Right kidney (tissue), 1 donor: Measurements from ENCODE around the gene DLG2.

ENCODE experiments used
- DNase-seq: peaks from one replicate; pipeline ENCODE4 v3.0.0-alpha.2; 2016

DLG2 gene

DNA sequence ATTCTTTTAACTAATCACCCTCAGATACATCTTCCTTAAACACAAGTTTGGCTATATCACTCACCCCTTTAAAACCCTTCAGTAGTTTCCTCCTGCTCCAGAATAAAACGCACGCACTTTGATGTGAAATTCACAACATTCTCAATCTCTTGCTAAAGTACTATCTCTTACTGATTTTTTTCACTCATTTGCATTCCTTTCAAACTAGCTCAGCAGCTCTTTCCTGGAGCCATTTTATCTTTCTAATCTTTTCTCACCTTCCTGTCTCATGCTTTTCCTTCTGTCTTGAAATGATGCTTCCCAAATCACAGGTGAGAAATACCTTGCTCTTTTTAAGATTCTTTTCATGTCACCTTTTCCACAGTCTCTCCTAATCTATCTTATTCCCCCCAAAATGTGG is 1074.4 kb downstream of the DLG2 start:
- DNase-seq: no peak

DNA sequence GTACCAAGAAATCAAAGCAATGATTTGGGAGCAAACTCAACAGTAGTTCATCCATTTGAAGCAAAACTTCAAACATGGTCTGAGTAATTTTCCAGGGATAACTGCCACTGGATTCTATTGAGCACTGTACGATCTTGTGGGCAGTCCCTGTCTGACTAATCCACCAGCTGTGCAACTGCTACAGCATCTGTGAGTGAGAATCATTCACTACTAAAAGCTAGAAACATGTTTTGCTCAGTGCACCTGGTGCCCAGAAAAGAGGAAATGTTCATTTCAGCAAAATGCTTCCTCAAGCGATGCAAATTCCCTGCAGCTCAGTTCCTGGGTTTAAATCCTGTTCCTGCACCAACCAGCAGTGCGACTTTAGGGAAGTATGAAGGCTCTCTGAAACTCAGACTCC is 1077.9 kb downstream of the DLG2 start:
- no peak for DNase-seq

DNA sequence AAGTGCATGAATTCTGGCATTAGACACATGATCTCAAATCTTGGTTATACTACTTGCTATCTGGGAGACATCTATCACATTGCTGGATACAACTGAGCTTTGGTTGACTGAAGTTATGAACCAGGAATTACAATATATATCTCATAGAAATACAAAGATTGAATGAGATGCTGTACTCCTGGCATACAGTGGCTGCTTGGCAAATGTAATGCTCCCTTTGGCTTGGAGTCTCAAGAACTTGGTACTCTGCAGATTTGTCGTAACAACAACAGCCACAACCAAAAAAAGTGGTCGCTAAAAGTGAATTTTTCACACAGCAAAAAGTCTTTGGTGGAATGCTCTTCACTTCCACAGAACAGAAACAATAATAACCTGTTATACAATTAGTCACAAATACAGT is 1082.6 kb downstream of the DLG2 start:
- no peak for DNase-seq

DNA sequence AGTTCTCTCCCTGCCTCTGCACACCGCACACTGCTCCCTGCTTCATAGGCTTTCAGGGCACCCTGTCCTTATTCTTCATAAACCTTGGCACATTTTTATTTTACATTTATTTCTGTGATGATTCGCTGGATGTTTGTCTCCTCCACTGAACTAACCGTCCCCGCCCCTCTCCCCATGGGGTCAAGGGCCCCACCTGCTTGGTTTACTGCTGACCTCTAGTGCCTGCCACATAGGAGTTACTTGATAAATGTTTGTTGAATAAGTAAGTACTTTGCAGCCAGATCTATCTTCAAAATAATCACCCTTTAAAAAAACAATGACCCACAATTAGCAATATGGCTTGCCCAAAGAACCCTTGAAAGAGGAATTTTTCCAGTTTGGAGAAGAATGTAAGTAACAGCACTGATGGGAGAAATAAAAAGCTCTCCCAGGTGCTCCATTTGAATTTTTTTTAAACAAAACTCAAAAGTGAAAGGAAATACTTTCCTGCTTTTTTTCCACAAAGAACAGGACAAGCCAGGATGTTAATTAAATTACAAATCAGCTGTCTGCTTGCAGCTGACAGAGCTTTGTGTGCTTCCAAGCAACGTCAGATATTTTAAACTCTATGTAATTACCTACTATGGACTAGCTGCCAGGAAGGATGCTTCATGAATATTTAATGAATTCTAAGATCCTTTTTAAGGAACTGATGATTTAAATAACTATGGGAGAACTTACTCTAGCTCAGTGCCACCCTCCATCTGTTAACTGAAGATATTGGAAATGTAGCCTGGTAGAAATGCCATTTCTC is 1083.6 kb downstream of the DLG2 start:
- DNase-seq: no peak

DNA sequence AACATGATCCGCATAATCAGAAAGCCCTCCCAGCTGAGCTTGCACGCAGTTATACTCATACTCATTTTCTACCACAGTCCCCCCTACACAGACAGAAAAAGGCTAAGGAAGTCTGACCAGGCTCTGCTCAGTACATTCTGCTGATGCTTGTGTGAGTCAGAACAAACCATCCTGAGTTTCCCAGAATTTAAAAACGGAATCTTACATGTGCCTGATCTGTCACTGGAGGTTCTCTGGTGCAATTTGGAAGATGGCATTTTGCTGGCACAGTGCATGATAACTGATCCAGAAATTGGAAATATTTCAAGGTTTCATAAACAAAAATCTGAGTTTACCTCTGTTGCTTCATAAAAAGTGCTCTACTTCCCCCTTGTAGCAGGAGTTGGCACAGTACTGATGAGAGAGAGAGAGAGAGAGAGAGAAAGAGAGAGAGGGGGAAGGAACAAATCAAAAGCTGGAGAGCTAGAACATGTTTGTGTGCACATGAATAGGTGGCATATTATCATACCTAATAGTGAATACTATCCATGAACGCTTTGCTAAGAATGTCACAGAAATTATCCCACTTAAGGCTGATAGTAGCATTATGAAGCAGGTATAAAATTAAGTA is 1085.3 kb downstream of the DLG2 start:
- no peak for DNase-seq

DNA sequence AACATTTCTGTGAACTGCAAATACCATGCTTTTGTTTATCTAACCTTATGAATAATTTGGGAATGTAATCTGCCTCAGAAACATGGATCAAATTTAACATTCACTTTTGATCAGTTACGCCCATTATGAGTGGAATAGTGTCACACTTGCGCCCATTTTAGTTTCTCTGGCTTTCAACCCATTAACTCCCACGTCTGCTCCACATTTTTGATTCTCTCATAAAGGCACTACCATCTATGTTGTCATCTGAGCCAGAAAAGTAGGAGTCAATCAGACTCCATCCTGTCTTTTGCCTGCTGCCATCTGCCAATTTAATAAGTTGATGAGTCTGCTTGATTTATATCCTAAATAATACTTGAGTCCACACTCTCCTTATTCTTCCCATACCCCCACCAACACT is 1090.7 kb downstream of the DLG2 start:
- DNase-seq: no peak

DNA sequence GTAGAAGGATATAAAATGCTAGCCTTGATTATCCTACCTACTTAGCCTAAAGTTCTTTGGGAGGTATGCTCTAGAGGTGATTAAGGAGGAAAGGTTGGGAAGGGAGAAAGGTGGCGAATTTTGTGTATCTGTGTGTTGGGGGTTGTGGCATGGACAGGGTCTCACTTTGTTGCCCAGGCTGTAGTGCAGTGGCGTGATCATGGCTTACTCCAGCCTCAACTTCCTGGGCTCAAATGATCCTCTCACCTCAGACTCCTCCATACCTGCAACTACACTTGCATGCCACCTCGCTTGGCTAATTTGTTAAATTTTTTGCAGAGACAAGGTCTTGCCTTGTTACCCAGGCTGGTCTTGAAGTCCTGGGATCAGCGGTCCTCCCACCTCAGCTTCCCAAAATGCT is 1094.8 kb downstream of the DLG2 start:
- DNase-seq: no peak

DNA sequence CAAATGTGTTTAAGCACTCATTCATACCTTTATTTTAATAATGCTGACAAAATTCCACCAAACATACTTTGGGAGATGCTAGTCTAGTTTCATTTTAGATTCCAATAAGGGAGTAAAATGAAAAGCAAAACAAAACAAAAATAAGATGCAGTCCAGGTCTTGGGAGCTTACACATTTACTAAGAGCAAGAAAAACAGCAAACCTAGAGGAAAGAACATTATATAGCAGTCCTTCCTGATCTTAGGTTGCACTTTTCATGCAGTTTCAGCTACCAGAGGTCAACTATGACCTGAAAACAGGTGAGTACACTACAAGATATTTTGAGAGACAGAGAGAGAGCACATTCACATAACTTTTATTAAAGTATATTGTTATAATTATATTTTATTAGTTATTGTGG is 1100.9 kb downstream of the DLG2 start:
- no peak for DNase-seq

DNA sequence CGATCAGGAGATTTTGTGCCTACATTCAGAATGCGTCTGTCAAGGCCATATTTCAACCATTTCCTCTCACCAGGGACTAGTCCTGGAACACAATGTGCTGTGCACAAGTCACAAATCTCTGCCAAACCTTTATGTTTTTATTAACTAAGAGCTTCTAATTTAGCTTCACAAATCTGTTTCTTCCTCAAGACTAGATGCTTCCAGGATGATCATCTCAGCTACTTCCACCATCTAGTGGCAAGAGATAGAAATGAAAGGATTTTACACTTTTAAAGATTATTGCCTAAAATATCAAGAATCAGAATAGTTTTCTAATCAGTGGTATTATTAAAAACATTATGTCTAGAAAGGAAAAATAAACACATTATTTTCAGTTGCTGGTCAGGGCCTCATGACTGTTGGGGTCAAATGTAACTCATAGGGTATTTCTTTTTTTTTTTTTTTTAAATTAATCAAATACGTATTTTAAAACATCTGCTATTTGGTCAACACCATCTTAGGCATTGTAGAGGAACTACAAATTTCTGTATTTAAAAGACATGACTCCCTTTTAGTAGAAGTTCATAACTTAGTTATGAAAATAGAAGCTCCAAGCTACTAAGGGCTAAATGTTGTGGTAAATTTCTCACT is 1102.6 kb downstream of the DLG2 start:
- DNase-seq: no peak

DNA sequence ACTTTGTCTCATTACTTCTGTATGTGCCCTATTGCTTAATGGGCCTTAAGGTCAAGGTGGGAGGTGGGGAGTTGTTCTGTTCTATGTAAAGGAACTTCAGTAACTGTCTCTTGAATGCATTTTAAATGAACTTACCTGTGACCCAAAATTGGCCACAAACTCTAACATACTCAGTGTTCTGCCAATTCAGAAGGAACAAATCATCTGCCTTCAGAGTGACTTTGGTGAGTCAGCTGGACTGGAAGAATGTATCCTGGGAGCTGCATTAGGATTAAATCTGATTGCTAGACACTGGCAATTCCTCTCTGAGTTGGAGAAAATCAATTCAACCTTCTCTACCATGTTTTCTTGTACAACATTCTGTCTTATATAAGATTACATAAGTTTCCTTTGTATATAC is 1104.8 kb downstream of the DLG2 start:
- DNase-seq: no peak

DNA sequence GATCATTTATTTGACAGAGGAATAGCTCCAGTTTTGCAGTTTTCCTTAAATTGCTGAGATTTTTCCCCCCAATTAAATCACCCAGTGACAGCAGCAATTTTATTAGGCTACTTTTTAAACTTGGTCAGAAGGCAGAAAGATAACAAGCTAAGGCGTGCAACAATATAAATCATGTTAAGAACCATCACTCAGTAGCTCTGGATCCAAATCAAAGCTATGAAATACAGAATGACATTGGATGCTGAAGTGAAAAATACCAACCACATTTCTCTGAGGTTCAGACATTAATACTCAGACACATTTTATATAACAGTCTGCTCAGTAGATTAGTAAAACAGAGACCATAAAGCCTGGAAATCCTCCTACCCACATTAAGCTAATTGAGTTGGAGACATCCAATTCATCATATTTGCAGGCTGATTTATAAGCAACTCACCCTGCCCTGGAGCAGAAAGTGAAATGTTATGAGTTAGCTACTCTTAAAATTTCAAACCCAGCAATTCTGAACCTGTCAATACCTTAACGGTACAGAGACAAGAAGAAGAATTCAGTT is 1108.4 kb downstream of the DLG2 start:
- DNase-seq: no peak

DNA sequence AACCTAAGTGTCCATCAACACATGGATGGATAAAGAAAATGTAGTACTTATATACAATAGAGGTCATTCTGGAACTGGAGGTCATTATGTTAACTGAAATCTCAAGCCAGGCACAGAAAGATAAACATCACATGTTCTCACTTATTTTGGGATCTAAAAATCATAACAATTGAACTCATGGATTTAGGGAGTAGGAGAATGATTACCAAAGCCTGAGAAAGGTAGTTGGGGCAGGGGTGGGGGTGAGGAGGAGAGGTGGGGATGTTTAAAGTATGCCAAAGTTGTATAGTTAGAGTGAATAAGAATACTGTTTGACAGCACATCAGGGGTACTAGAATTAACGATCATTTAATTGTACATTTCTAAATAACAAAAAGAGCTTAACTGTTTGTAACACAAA is 1112.7 kb downstream of the DLG2 start:
- DNase-seq: no peak

DNA sequence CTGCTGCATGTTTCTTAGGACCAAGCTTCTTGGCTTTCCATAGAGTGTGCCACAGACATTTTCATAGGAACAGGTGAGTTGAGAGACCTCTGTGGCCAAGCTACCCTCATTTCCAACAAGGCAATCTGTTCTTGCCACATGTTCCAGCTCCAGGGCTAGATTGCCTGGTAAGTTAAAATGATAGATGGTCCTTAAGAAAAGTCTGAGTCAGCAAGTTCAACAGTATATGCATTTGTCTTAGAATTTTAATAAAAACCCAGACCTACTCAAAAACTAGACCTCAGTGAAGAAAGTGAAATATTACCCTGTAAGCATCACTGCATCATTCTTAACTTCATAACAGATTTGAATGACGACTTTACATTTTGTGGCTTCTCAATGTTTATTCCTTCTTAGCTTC is 1123.6 kb downstream of the DLG2 start:
- DNase-seq: no peak

DNA sequence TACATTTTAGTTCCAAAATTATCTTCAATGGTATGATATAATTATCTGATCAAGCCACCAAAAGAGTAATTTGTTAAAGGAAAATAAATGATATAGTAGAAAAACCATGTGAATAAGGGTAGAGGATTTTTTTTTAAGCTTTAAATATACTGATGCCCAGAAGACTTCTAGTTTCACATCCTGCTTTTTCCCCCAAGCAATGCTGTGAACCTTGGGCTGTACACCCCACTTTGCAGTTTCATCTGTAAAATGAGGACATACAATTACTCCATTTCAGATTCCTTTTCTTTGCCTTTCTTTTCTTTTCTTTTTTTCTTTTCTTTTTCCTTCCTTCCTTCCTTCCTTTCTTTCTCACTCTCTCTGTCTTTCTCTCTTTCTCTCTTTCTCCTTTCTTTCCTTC is 1125.4 kb downstream of the DLG2 start:
- no peak for DNase-seq

DNA sequence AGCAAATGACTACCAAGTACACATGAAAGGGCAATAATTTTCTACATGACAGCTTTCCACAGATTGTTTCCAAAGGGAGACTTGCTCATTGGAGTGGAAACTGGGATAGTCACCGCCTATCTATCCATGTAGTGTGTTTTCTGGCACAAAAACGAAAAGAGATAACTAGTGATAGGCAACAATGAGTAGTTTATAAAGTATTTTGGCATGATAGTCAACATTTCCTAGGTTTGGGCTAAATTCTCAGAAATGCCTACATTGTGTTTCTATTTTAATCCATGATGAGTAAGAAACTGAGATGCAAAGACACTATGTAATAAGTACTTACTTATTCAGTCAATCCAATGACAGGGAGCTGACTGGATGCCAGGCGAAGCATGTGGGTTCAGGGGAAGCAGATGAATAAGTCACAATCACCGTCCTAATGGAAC is 1129.1 kb downstream of the DLG2 start:
- DNase-seq: no peak

DNA sequence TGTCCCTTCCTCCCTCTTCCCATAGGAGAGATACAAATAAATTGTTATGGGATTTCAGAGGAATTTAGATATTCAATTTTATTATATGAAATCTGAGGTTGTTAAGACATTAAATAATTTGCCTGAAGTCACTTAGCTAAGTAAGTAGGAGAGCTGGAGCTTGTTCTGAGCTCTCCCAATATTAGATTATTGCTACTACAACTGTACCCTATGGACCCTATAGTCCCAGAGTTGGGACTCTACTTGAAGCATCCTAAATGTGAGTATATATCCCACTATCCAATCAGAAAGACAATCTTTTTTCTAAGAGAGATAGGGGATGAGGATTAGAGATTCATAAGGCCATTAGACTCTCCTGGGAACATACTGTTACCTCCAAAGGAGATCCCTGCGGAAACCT is 1130.0 kb downstream of the DLG2 start:
- DNase-seq: no peak

DNA sequence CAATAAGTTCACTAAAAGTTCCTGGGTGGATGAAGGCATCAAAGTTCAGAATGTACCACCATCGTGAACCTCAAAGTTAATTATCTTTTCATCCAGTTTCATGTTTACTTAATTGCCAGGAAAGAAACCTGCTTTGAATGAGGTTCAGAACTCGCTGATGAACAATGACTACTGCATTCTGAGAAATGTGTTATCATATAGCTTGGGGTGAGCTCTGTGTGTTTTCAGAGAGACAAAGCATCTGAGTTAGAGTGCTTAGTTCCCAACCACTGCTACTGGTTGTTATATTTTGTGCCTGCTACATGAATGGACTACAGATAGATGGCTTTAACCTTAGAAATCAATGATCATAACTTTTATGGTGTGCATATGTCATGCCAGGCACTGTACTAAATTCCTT is 1131.0 kb downstream of the DLG2 start:
- no peak for DNase-seq

DNA sequence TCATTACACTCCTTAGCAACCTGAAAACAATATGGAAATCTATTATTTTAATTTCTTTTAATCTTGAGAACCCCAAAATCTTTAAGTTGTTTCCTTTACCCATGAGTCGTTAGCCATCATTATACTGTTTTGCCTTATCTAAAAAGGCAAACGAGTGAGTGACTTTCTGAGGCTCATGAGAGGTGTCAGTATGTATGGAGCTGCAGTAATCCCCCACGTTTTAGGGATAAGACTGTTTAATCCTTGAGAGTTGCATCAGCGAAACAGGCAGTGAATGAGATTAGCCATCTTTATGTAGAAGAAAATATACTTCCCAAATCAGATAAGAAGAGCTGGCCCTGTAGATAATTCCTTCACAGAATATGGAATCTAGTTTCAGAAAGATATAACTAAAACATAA is 1147.0 kb downstream of the DLG2 start:
- DNase-seq: no peak

DNA sequence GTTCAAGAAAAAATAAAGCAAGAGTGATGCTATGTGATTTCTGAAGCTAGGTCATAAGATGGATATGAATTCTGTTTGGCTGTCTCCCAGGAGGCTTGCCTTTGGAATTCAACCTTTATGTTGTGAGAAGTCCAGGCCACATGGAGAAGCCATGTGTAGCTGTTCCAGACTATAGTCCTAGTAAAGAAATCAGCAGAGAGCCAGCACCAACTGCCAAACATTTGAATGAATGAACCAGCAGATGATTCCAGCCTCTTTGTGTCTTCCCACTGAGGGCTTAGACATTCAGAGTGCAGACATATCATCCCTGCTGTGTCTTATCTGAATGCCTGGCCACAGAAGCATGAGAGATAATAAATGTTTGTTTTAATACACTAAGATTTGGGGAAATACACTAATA is 1150.6 kb downstream of the DLG2 start:
- DNase-seq: no peak

DNA sequence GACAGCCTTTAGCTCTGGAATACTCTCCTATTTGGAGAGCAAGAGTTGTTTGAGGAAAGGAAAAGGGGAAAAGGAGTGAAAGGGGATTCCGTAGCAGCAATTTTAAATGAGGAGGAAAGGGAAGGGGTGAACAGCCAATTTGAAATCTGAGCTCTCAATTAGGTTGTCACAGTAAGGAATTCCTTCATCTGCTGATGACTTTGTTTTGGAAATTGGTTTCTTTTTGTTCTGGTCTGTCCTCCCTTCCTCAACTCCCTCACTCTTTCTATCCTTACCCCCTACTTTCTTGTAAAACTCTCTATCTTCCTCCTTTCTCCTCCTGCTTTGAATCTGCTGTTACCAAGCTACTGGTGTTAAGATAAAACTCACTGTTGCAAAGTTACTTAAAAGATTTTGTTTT is 1155.6 kb downstream of the DLG2 start:
- DNase-seq: no peak

DNA sequence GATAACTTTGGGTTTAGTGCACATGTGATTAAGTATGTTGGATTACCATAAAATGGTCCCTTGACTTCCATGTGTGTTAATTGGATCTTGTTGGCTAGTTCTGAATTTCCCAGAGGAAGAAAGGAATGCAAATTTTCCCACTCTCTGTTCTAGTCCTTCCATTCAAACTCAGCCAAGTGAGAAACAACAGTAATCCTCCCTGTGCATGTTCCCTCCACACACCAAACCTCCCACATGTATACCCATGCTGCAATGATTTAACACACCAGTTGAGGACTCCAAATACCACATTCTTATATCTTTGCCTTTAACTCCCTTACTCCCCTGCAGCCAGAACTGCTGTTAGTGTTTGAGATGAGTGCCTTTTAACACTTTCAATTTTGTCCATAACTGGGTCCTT is 1158.9 kb downstream of the DLG2 start:
- no peak for DNase-seq

DNA sequence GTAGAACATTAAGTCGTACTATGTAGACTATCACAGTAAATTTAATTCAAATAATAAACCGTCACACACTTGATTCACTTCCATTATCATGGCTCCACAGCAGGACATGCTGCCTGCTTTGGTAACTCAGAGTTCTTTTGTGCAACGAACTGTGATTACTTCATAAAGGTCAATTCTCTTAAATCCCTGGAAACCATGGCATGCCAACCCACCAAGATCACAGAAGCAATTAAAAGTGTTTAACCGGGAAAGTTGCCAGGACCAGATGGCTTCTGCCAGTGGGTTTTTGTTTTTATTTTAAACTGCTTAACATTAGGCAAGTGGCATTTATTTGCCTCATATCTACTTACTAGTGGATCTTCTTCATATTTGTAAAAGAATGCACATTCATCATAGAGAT is 1162.1 kb downstream of the DLG2 start:
- DNase-seq: no peak

DNA sequence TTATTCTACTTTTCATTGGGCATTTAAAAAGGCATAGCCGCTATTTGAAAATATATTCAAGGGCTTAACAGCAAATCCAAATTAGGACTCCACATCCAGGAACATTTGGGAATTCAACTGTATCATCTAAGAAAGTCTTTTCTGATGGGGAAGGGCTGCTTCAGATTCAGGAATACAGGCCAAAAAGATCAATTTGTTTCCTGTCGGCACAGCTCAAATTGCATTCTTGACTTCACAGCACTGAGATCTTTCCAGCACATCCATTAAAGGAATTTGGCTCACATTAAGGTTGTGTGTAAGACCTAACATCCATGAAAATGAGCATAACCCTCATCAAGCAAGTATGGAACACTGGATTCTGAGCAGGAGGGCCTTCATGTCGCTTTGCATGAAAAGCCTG is 1171.5 kb downstream of the DLG2 start:
- no peak for DNase-seq

DNA sequence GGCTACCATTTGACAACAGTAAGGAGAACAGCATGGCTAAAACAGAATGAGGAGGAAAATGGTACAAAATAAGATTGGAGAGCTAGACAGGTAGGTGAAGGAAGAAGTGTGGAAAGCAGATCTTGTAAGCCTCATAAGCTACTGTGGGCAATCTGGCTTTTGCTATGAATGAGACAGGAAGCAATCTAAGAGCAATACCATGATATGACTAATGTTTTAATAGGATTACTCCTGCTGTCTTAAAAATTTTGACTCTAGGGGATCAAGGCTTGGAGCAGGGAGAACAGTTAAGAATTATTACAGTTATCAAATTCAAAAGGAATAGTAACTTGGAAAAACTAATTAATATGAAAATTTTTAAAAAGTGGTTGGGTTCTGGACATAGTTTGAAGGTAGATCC is 1174.9 kb downstream of the DLG2 start:
- no peak for DNase-seq
